Tongue (tissue), 2 donors: ENCODE measurements around the gene MGAM2. TPM values are rescaled to one million over a fixed set of nuclear protein-coding genes. Genes with fewer than 3 reads are reported as not detected.
A peak's percentile ranks its signal among the peaks of the same experiment; 100 is the strongest.

ENCODE experiments used
- DNase-seq: peaks from one replicate; pipeline ENCODE4 v3.0.0-alpha.2; 2015
- total RNA-seq: library from RNA; depleted of rRNA; stranded (reverse); fragments of >200 nt; gene quantifications from one replicate; pipeline ENCODE4 v1.2.3, GENCODE V29; 2014

MGAM2 gene
- total RNA-seq, 1 donor from 2014 or later: 0.72 TPM

GRCh38 chr7:142123184-142123583 lies 11.7 kb downstream of the MGAM2 start:
- DNase-seq: no peak

GRCh38 chr7:142125256-142125955 lies 13.9 kb downstream of the MGAM2 start:
- no peak for DNase-seq

- peak; percentile 4 for DNase-seq
Measured at GRCh38 chr7:142130267-142130666, 18.7 kb downstream of the MGAM2 start.

GRCh38 chr7:142131439-142132185 lies 20.1 kb downstream of the MGAM2 start:
- no peak for DNase-seq

GRCh38 chr7:142133731-142134148 lies 22.2 kb downstream of the MGAM2 start:
- DNase-seq: no peak

- no peak for DNase-seq
Measured at GRCh38 chr7:142134909-142135308, 23.4 kb downstream of the MGAM2 start.

GRCh38 chr7:142138996-142139395 lies 27.5 kb downstream of the MGAM2 start:
- DNase-seq: no peak

GRCh38 chr7:142139597-142140400 lies 28.3 kb downstream of the MGAM2 start:
- no peak for DNase-seq

- DNase-seq: no peak
Measured at GRCh38 chr7:142140401-142140959, 29.0 kb downstream of the MGAM2 start.

GRCh38 chr7:142142702-142143101 lies 31.2 kb downstream of the MGAM2 start:
- no peak for DNase-seq

GRCh38 chr7:142146124-142146523 lies 34.6 kb downstream of the MGAM2 start:
- no peak for DNase-seq

- DNase-seq: no peak
Measured at GRCh38 chr7:142150356-142150755, 38.8 kb downstream of the MGAM2 start.

GRCh38 chr7:142150869-142151268 lies 39.4 kb downstream of the MGAM2 start:
- no peak for DNase-seq

- DNase-seq: no peak
Measured at GRCh38 chr7:142152076-142152475, 40.6 kb downstream of the MGAM2 start.

GRCh38 chr7:142153400-142153799 lies 41.9 kb downstream of the MGAM2 start:
- DNase-seq: no peak

GRCh38 chr7:142158736-142159496 lies 47.4 kb downstream of the MGAM2 start:
- no peak for DNase-seq

GRCh38 chr7:142161921-142162320 lies 50.4 kb downstream of the MGAM2 start:
- DNase-seq: no peak

- DNase-seq: no peak
Measured at GRCh38 chr7:142168746-142169145, 57.2 kb downstream of the MGAM2 start.

- DNase-seq: no peak
Measured at GRCh38 chr7:142172932-142173331, 61.4 kb downstream of the MGAM2 start.

- DNase-seq: no peak
Measured at GRCh38 chr7:142174441-142174840, 62.9 kb downstream of the MGAM2 start.

GRCh38 chr7:142175594-142175993 lies 64.1 kb downstream of the MGAM2 start:
- no peak for DNase-seq

- DNase-seq: no peak
Measured at GRCh38 chr7:142176901-142177300, 65.4 kb downstream of the MGAM2 start.
